ENCODE measurements around the gene NAP1L4. TPM values are rescaled to one million over a fixed set of nuclear protein-coding genes. Genes with fewer than 3 reads are reported as not detected.

The NAP1L4 gene
- total RNA-seq, 1 donor from 2014 or later = 184 TPM

DNA sequence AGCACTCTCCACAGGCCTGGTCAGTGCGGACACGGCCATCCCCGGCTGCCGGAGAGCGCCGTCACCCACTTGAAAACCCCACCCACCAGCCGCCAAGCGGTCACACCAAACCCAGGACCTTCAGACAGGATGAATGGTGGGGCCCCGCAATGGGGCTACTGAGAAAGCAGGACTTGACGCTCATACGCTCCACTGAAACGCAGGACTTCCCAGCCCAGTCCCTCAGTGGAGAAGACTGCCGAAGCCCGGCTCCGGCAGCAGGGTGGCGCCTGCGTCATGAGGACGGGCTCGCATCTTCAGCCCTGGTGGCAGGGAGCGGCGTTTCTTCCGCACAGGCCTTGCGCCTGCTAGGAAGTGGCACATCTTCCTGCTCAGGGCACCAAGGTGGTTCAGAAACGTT lies 47.6 kb downstream of the NAP1L4 start:
- H3K4me1 Mint-ChIP-seq (ENCODE audit: low read depth) = peaks cover 4% of the 10 kb centered on the region
- no peak for DNase-seq (ENCODE audit: low spot score, unreplicated experiment)
- TF ChIP-seq, protein P1, sequence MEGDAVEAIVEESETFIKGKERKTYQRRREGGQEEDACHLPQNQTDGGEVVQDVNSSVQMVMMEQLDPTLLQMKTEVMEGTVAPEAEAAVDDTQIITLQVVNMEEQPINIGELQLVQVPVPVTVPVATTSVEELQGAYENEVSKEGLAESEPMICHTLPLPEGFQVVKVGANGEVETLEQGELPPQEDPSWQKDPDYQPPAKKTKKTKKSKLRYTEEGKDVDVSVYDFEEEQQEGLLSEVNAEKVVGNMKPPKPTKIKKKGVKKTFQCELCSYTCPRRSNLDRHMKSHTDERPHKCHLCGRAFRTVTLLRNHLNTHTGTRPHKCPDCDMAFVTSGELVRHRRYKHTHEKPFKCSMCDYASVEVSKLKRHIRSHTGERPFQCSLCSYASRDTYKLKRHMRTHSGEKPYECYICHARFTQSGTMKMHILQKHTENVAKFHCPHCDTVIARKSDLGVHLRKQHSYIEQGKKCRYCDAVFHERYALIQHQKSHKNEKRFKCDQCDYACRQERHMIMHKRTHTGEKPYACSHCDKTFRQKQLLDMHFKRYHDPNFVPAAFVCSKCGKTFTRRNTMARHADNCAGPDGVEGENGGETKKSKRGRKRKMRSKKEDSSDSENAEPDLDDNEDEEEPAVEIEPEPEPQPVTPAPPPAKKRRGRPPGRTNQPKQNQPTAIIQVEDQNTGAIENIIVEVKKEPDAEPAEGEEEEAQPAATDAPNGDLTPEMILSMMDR (IDR thresholded peaks at IDR 0.05; ENCODE audit: unreplicated experiment) = no peak

DNA sequence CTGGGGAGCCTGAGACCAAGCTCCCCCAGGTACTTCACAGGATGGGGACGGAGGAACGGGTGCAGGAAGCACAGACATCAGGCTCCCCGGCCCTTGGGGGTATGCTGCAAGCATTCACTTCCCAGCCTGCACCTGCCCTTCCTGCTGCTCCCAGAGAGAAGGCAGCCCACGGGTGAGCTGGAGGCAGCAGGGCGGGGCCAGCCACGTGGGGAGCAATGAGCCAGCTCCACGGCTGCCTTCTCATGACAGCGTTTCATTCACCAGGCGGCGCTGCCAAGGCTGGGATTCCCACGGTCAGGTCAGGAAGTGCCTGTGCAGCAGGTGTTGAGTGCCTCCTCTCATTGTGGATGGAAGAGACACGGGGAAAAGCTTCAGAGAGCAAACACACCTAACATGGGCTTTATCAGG lies 48.4 kb downstream of the NAP1L4 start:
- Mint-ChIP-seq H3K36me3 (ENCODE audit: insufficient read depth) (peaks cover 17% of the 10 kb centered on the region), H3K27me3 (no peaks in the 10 kb centered on the region), H3K4me1 (ENCODE audit: low read depth) (no peaks in the 10 kb centered on the region), H3K27ac (no peak overlapping the region), H3K4me3 (ENCODE audit: low read depth) (no peak overlapping the region), H3K9me3 (ENCODE audit: low read depth) (peaks cover 8% of the 10 kb centered on the region)
- TF ChIP-seq, protein P1 (IDR thresholded peaks at IDR 0.05; ENCODE audit: unreplicated experiment) = no peak
- no peak for DNase-seq (ENCODE audit: low spot score, unreplicated experiment)

More for the DNA sequence above, 47.6 kb downstream of the NAP1L4 start:
- Mint-ChIP-seq H3K9me3 (ENCODE audit: low read depth) (peaks cover 4% of the 10 kb centered on the region), H3K27me3 (no peaks in the 10 kb centered on the region), H3K36me3 (ENCODE audit: insufficient read depth) (peaks cover 17% of the 10 kb centered on the region), H3K4me3 (ENCODE audit: low read depth) (no peak overlapping the region), H3K27ac (no peak overlapping the region)

DNA sequence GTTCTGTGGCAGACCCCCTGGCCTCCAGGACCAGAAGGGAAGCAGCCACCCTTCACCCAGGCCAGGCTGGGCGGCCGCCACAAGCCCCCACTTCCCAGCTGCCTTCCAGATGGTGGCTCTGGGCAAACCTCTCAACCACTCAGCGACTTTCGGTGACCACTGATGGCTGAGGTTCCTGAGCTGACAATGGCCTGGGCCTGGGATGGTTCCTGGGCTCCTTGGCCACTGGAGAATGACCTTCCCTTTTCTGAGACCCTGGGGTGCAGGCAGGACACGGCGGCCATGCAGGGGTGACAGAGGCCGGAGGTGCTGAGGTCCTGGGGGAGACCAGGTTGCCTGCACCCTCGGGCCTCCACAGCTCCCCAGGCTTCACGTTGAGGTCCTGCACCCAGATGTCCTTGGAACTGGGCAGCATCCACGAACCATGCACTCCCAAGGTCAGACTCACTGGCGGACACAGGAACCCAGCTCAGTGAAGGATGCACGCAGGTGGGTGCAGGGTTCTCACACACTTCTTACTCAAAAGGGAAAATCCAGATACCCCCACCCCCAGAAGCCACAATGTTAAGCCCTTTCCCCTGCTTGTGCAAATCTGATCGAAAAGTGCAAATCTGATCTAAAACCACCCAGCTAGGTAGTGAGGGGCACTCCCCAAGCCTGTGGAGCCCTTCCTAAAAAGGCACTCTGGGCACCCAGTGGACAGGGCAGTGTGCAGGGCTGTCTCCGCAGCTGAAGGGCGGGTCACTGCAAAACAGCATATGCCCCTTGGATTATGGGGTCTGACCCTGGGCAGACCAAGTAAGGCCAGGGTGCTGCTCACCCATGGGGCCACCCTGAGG lies 49.0 kb downstream of the NAP1L4 start:
- no peak overlapping the region for H3K4me3 Mint-ChIP-seq (ENCODE audit: low read depth)
- DNase-seq (ENCODE audit: low spot score, unreplicated experiment) = no peak
- H3K27me3 Mint-ChIP-seq = no peaks in the 10 kb centered on the region
- peaks cover 13% of the 10 kb centered on the region for H3K9me3 Mint-ChIP-seq (ENCODE audit: low read depth)
- H3K4me1 Mint-ChIP-seq (ENCODE audit: low read depth) = no peaks in the 10 kb centered on the region
- TF ChIP-seq, protein P1 (IDR thresholded peaks at IDR 0.05; ENCODE audit: unreplicated experiment) = no peak
- H3K36me3 Mint-ChIP-seq (ENCODE audit: insufficient read depth) = peaks cover 20% of the 10 kb centered on the region
- H3K27ac Mint-ChIP-seq = no peak overlapping the region

DNA sequence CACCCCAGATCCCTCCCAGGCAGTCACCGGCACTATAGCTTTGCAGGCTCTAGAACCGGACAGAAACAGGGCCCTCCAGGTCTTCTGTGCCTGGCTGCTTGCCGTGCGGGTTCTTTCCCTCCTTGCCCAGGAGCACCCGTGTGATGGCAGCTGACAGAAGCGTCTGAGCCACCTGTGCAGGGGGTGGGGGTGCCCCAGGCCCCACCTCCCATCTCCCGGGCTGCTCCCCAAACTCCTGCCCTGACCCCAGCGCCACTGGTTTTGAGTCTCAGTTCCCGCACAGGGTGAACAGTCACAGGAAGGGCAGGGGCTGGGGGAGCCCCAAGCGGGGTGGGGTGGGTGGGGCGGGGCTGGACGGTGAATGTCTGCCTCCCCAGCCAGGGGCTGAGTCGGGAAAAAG lies 49.7 kb downstream of the NAP1L4 start:
- no peaks in the 10 kb centered on the region for H3K27me3 Mint-ChIP-seq
- no peak overlapping the region for H3K4me3 Mint-ChIP-seq (ENCODE audit: low read depth)
- H3K27ac Mint-ChIP-seq = no peak overlapping the region
- DNase-seq (ENCODE audit: low spot score, unreplicated experiment) = no peak
- no peaks in the 10 kb centered on the region for H3K4me1 Mint-ChIP-seq (ENCODE audit: low read depth)
- H3K9me3 Mint-ChIP-seq (ENCODE audit: low read depth) = peaks cover 19% of the 10 kb centered on the region
- TF ChIP-seq, protein P1 (IDR thresholded peaks at IDR 0.05; ENCODE audit: unreplicated experiment) = no peak
- peaks cover 24% of the 10 kb centered on the region for H3K36me3 Mint-ChIP-seq (ENCODE audit: insufficient read depth)

DNA sequence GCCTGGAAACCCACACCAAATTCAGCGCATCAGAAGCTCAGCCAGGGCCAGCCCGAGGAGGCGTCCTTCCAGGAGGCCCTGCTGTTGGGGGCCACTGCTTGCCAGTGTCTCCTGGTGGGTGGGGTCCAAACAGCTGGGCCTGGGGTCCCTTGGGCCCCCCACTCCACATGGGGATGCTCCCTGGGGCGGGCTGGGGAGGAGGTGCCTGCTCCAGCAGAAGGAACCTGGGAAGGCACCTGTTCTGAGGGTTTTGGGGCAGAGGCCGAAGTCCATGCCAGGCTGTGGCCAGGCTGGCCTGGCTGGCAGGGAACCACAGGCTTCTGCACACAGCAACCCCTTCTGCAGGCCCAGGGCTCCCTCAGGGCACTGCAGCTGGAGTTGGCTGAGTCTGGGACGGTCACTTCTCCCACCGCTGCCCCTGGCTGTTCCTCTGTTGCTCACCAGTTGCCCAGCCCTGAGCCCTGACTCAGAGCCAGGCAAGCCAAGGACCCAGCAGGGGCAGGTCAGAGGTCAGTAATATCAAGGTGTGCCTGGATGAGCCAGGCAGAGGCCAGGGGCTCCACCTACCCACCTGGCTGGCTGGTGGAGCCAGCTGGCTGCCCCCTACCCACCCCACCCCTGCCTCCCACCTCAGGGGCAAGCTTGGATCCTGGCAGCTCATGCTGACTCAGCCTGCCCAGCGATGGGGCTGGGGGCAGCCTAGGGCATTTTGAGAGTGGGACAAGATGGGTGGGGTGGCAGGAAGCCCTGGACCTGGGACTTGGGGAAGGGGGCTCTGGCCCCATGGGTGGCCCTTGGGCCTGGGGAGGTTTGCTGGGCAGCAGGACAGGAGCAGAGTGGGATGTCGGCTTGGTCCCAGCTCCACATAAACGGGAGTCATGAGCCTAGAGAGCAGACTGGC lies 51.0 kb downstream of the NAP1L4 start:
- TF ChIP-seq, protein P1 (IDR thresholded peaks at IDR 0.05; ENCODE audit: unreplicated experiment) = no peak
- H3K4me3 Mint-ChIP-seq (ENCODE audit: low read depth) = no peak overlapping the region
- no peak for DNase-seq (ENCODE audit: low spot score, unreplicated experiment)
- no peaks in the 10 kb centered on the region for H3K4me1 Mint-ChIP-seq (ENCODE audit: low read depth)
- no peak overlapping the region for H3K27ac Mint-ChIP-seq
- H3K9me3 Mint-ChIP-seq (ENCODE audit: low read depth) = peaks cover 22% of the 10 kb centered on the region
- H3K27me3 Mint-ChIP-seq = no peaks in the 10 kb centered on the region
- H3K36me3 Mint-ChIP-seq (ENCODE audit: insufficient read depth) = peaks cover 23% of the 10 kb centered on the region

Measured in progenitor cell of endocrine pancreas (in vitro differentiated cells).